Osteocyte (in vitro differentiated cells): ENCODE measurements around the gene BEX3. TPM values are rescaled to one million over a fixed set of nuclear protein-coding genes. Genes with fewer than 3 reads are reported as not detected.

ENCODE experiments used
- DNase-seq: peaks from one replicate; pipeline ENCODE4 v3.0.0; 2021; ENCODE audit warnings: mixed read lengths; ENCODE audit not compliant: unreplicated experiment; ENCODE audit errors: extremely low spot score
- H3K27ac Mint-ChIP-seq: one replicate; pipeline ENCODE4 v1.8.0; 2021; ENCODE audit warnings: mild to moderate bottlenecking, mixed read lengths; ENCODE audit not compliant: unreplicated experiment
- H3K27me3 Mint-ChIP-seq: one replicate; pipeline ENCODE4 v1.8.0; 2021; ENCODE audit warnings: mixed read lengths; ENCODE audit not compliant: unreplicated experiment
- H3K36me3 Mint-ChIP-seq: one replicate; pipeline ENCODE4 v1.8.0; 2021; ENCODE audit warnings: mixed read lengths; ENCODE audit not compliant: unreplicated experiment
- H3K4me1 Mint-ChIP-seq: one replicate; pipeline ENCODE4 v1.8.0; 2021; ENCODE audit warnings: mixed read lengths; ENCODE audit not compliant: unreplicated experiment
- H3K4me3 Mint-ChIP-seq: one replicate; pipeline ENCODE4 v1.8.0; 2021; ENCODE audit warnings: mild to moderate bottlenecking, moderate library complexity, mixed read lengths; ENCODE audit not compliant: unreplicated experiment
- H3K9me3 Mint-ChIP-seq: one replicate; pipeline ENCODE4 v1.8.0; 2021; ENCODE audit warnings: mixed read lengths; ENCODE audit not compliant: unreplicated experiment
- CTCF ChIP-seq: fragments of 200-600 bp; sonication (generic); IDR thresholded peaks from 2 replicates; pipeline ENCODE4 v1.5.0; 2021; ENCODE audit warnings: antibody characterized with exemption, mild to moderate bottlenecking, moderate library complexity
- total RNA-seq: library from RNA; stranded (reverse); gene quantifications from 2 replicates; pipeline ENCODE4 v1.2.1, GENCODE V29; 2021

Gene BEX3
- total RNA-seq, 1 donor from 2014 or later, result 224 TPM

- Mint-ChIP-seq H3K27ac (peak overlapping the region; percentile 29), H3K4me3 (no peak overlapping the region), H3K9me3 (peaks cover 8% of the 10 kb centered on the region), H3K27me3 (no peaks in the 10 kb centered on the region), H3K36me3 (no peaks in the 10 kb centered on the region), H3K4me1 (peaks cover 11% of the 10 kb centered on the region)
- no peak for DNase-seq
- TF ChIP-seq CTCF, result no peak
Measured at GRCh38 chrX:103417933-103418332, 41.6 kb downstream of the BEX3 start.

GRCh38 chrX:103418811-103419340, 42.5 kb downstream of the BEX3 start:
- Mint-ChIP-seq H3K9me3 (peaks cover 8% of the 10 kb centered on the region), H3K4me1 (peaks cover 11% of the 10 kb centered on the region), H3K27ac (no peak overlapping the region), H3K4me3 (no peak overlapping the region), H3K27me3 (no peaks in the 10 kb centered on the region), H3K36me3 (no peaks in the 10 kb centered on the region)
- no peak for DNase-seq
- no peak for TF ChIP-seq CTCF

- Mint-ChIP-seq H3K4me3 (no peak overlapping the region), H3K36me3 (no peaks in the 10 kb centered on the region), H3K4me1 (no peaks in the 10 kb centered on the region), H3K9me3 (peaks cover 4% of the 10 kb centered on the region), H3K27me3 (no peaks in the 10 kb centered on the region), H3K27ac (no peak overlapping the region)
- TF ChIP-seq CTCF, result no peak
- DNase-seq, result no peak
Measured at GRCh38 chrX:103423955-103424638, 47.8 kb downstream of the BEX3 start.

Other genes with a start within 250 kb of the BEX3 start
- gene BEX4, start 161.4 kb upstream of the BEX3 start, total RNA-seq, result 50.9 and 51.9 TPM in 2 replicates
- gene TCEAL8, start 121.4 kb upstream of the BEX3 start, total RNA-seq, result 86.2 and 88.2 TPM in 2 replicates
- not detected in 2 replicates for gene TCEAL5, start 99.8 kb upstream of the BEX3 start, total RNA-seq
- 4.0 and 4.1 TPM in 2 replicates for gene BEX2, start 65.5 kb upstream of the BEX3 start, total RNA-seq
- gene TCEAL7, start 46.3 kb upstream of the BEX3 start, total RNA-seq, result 13.4 and 14.7 TPM in 2 replicates
- gene TCEAL9, start 20.0 kb upstream of the BEX3 start, total RNA-seq, result 77.0 and 90.1 TPM in 2 replicates
- gene RAB40A, start 143.0 kb downstream of the BEX3 start, total RNA-seq, result 0.24 and 0.68 TPM in 2 replicates
- gene TCEAL4, start 209.0 kb downstream of the BEX3 start, total RNA-seq, result 95.3 and 96.4 TPM in 2 replicates
- 36.5 and 38.4 TPM in 2 replicates for gene TCEAL3, start 231.4 kb downstream of the BEX3 start, total RNA-seq